Kidney epithelial cell (primary cell): ENCODE results near the gene FAM241A. TPM values are rescaled to one million over a fixed set of nuclear protein-coding genes. Genes with fewer than 3 reads are reported as not detected.
A peak's percentile ranks its signal among the peaks of the same experiment; 100 is the strongest.

Source experiments
- DNase-seq: peaks from one replicate; pipeline ENCODE4 v3.0.0-alpha.2; 2010; ENCODE audit warnings: low read depth
- H3K27me3 ChIP-seq: 2 replicates; pipeline ENCODE4 v1.6.0; 2011; ENCODE audit warnings: low read length; ENCODE audit not compliant: control insufficient read depth, insufficient read depth
- H3K36me3 ChIP-seq: 2 replicates; pipeline ENCODE4 v1.5.1; 2011; ENCODE audit warnings: low read length; ENCODE audit not compliant: control insufficient read depth, insufficient read depth
- H3K4me3 ChIP-seq: 2 replicates; pipeline ENCODE4 v1.5.1; 2011; ENCODE audit warnings: low read depth, mild to moderate bottlenecking, control low read depth, low read length
- total RNA-seq: library from RNA; depleted of rRNA; stranded (reverse); fragments of >200 nt; gene quantifications from 2 replicates; pipeline ENCODE4 v1.2.3, GENCODE V29; 2015
- TF ChIP-seq, protein P1 (sequence below): IDR thresholded peaks from 2 replicates; pipeline ENCODE4 v1.5.1; 2011; ENCODE audit warnings: mild to moderate bottlenecking, moderate library complexity, low read length, control low read depth, inconsistent platforms; ENCODE audit not compliant: insufficient read depth, poor library complexity, severe bottlenecking

The FAM241A gene
- total RNA-seq, 1 donor from 2014 or later, result 1.5 TPM

- Histone ChIP-seq H3K4me3 (no peak overlapping the region), H3K27me3 (no peaks in the 10 kb centered on the region), H3K36me3 (no peaks in the 10 kb centered on the region)
- TF ChIP-seq, protein P1, sequence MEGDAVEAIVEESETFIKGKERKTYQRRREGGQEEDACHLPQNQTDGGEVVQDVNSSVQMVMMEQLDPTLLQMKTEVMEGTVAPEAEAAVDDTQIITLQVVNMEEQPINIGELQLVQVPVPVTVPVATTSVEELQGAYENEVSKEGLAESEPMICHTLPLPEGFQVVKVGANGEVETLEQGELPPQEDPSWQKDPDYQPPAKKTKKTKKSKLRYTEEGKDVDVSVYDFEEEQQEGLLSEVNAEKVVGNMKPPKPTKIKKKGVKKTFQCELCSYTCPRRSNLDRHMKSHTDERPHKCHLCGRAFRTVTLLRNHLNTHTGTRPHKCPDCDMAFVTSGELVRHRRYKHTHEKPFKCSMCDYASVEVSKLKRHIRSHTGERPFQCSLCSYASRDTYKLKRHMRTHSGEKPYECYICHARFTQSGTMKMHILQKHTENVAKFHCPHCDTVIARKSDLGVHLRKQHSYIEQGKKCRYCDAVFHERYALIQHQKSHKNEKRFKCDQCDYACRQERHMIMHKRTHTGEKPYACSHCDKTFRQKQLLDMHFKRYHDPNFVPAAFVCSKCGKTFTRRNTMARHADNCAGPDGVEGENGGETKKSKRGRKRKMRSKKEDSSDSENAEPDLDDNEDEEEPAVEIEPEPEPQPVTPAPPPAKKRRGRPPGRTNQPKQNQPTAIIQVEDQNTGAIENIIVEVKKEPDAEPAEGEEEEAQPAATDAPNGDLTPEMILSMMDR, result no peak
- no peak for DNase-seq
Measured at GRCh38 chr4:112210777-112211176, 65.5 kb downstream of the FAM241A start.

GRCh38 chr4:112213091-112213490, 67.8 kb downstream of the FAM241A start:
- TF ChIP-seq, protein P1, result no peak
- H3K36me3 ChIP-seq, result no peaks in the 10 kb centered on the region
- DNase-seq, result no peak
- H3K4me3 ChIP-seq, result no peak overlapping the region
- H3K27me3 ChIP-seq, result no peaks in the 10 kb centered on the region

DNA sequence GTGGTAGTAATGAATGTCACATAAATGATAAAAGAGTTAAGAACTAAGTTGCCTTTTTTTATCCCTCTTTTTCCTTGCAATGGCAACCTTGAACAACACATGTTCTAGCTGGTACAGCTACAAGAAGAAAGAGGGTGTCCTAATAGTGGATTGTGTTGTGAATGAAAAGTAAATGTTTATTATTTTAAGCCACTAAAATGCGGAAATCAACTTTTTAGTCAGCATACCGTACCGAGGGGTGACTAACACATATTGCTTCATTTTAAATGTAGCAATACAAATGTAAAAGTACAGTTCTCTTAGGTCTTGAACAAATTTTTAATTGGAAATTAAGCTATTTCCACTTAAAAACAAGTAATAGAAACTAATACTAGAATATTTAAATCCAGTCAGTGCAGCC, 68.6 kb downstream of the FAM241A start:
- no peak for DNase-seq
- no peak overlapping the region for H3K4me3 ChIP-seq
- TF ChIP-seq, protein P1, result no peak
- no peaks in the 10 kb centered on the region for H3K27me3 ChIP-seq
- no peaks in the 10 kb centered on the region for H3K36me3 ChIP-seq

DNA sequence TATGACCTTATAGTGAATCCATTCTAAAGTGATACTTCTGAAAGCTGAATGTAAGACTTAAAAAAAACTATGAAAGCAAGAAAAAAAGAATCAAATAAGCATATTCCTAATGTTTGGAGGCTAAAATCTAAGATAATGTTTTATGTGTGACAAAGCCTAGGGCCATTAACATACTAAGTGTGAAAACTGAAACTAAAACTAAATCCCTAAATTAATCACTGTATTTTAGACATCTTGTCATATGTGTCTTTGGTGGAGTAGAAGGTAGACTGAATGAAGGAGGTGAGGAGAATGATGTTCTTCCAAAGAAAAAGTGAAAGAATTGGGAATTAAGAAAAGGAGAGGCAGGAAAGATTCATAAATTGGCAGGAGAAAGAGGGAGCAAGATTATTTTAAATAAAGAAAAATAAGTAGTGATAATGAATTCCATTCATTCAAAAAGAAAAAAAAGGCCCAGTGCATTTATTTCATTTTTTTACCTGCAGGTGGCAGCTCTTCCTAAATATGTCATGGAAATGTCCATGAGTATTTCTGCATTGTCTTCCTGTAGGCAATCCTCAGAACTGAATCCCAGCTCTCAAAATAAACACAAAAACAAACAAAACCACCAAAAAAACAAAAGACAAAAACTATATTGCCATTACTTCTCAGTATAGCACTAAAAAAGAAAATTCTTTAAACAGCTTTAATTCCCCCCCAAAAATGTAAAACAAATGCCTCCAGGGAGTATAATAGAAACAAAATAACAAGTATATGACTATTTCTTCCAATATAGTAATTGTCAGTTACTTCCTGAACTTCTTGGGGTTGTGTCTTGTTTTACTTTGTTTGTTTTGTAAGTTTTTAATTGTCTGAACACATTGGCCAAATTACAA, 69.4 kb downstream of the FAM241A start:
- no peaks in the 10 kb centered on the region for H3K36me3 ChIP-seq
- no peaks in the 10 kb centered on the region for H3K27me3 ChIP-seq
- no peak overlapping the region for H3K4me3 ChIP-seq
- no peak for DNase-seq
- TF ChIP-seq, protein P1, result peak; percentile 29

GRCh38 chr4:112219826-112220366, 74.6 kb downstream of the FAM241A start:
- no peaks in the 10 kb centered on the region for H3K27me3 ChIP-seq
- H3K4me3 ChIP-seq, result no peak overlapping the region
- TF ChIP-seq, protein P1, result no peak
- DNase-seq, result no peak
- H3K36me3 ChIP-seq, result no peaks in the 10 kb centered on the region
